ENCODE data around the gene SUGP1. TPM values are rescaled to one million over a fixed set of nuclear protein-coding genes. Genes with fewer than 3 reads are reported as not detected.
A peak's percentile ranks its signal among the peaks of the same experiment; 100 is the strongest.

SUGP1 gene
- total RNA-seq, 4 donors from 2014 or later = 29.7 to 51.0 (median 39.8) TPM

- ATAC-seq (peak in 1 of 2 donors; percentile 44), DNase-seq (no peak)
- no peaks in the 10 kb centered on the region for H3K4me1 ChIP-seq
- H3K27me3 ChIP-seq = no peaks in the 10 kb centered on the region
- in situ Hi-C loops (cut with MboI; ENCODE audit: low sequenced_read_pairs in 4 of 4) (no loop called here), intact Hi-C loops (cut with DNase I; ENCODE audit: low total_unique reads) (no loop called here)
- H3K4me3 ChIP-seq = no peak overlapping the region
- H3K27ac ChIP-seq = no peak overlapping the region
- no peak for TF ChIP-seq CTCF (IDR thresholded peaks at IDR 0.05 in 4 of 5, conservative IDR thresholded peaks at IDR 0.05 in 1 of 5)
- no peak for TF ChIP-seq POLR2A (IDR thresholded peaks at IDR 0.05)
- peaks cover 0 to 35% of the 10 kb centered on the region in 2 donors for H3K36me3 ChIP-seq
- H3K9me3 ChIP-seq = no peaks in the 10 kb centered on the region
These were observed 23.2 kb downstream of the SUGP1 start for GRCh38 chr19:19296953-19297689.

- H3K27me3 ChIP-seq = no peaks in the 10 kb centered on the region
- H3K4me1 ChIP-seq = no peaks in the 10 kb centered on the region
- H3K27ac ChIP-seq = no peak overlapping the region
- TF ChIP-seq POLR2A (IDR thresholded peaks at IDR 0.05) = no peak
- no peak for TF ChIP-seq CTCF (IDR thresholded peaks at IDR 0.05 in 4 of 5, conservative IDR thresholded peaks at IDR 0.05 in 1 of 5)
- no peaks in the 10 kb centered on the region for H3K9me3 ChIP-seq
- H3K4me3 ChIP-seq = no peak overlapping the region
- intact Hi-C loops (cut with DNase I; ENCODE audit: low total_unique reads) = no loop called here
- DNase-seq (no peak), ATAC-seq (no peak)
- H3K36me3 ChIP-seq = peaks cover 0 to 22% of the 10 kb centered on the region in 2 donors
- in situ Hi-C loops (cut with MboI; ENCODE audit: low sequenced_read_pairs in 4 of 4) = no loop called here
These were observed 25.4 kb downstream of the SUGP1 start for GRCh38 chr19:19294914-19295313.

GRCh38 chr19:19292607-19293006 is 27.7 kb downstream of the SUGP1 start:
- H3K36me3 ChIP-seq = peaks cover 0 to 43% of the 10 kb centered on the region in 2 donors
- in situ Hi-C loops (cut with MboI; ENCODE audit: low sequenced_read_pairs in 4 of 4) = no loop called here

GRCh38 chr19:19285686-19286085 is 34.6 kb downstream of the SUGP1 start:
- DNase-seq = no peak
- ATAC-seq = no peak
- H3K9me3 ChIP-seq = no peaks in the 10 kb centered on the region
- no peaks in the 10 kb centered on the region for H3K4me1 ChIP-seq
- H3K27ac ChIP-seq = no peak overlapping the region
- TF ChIP-seq POLR2A (IDR thresholded peaks at IDR 0.05) (no peak), CTCF (IDR thresholded peaks at IDR 0.05 in 4 of 5, conservative IDR thresholded peaks at IDR 0.05 in 1 of 5) (no peak)
- in situ Hi-C loops (cut with MboI; ENCODE audit: low sequenced_read_pairs in 4 of 4) = no loop called here
- H3K4me3 ChIP-seq = no peak overlapping the region
- no peaks in the 10 kb centered on the region for H3K27me3 ChIP-seq
- intact Hi-C loops (cut with DNase I; ENCODE audit: low total_unique reads) = no loop called here
- H3K36me3 ChIP-seq = peaks cover 0 to 63% of the 10 kb centered on the region in 2 donors

More at GRCh38 chr19:19292607-19293006, 27.7 kb downstream of the SUGP1 start:
- Histone ChIP-seq H3K27ac (no peak overlapping the region), H3K27me3 (no peaks in the 10 kb centered on the region), H3K4me3 (no peak overlapping the region), H3K4me1 (no peaks in the 10 kb centered on the region), H3K9me3 (no peaks in the 10 kb centered on the region)
- ATAC-seq (no peak), DNase-seq (no peak)
- no peak for TF ChIP-seq CTCF (IDR thresholded peaks at IDR 0.05 in 4 of 5, conservative IDR thresholded peaks at IDR 0.05 in 1 of 5)
- no peak for TF ChIP-seq POLR2A (IDR thresholded peaks at IDR 0.05)
- intact Hi-C loops (cut with DNase I; ENCODE audit: low total_unique reads) = no loop called here
